Measurements from ENCODE around the gene MMP21. TPM values are rescaled to one million over a fixed set of nuclear protein-coding genes. Genes with fewer than 3 reads are reported as not detected.

Gene MMP21
- total and polyA plus RNA-seq, 2 of the 13 experiments (the other 11 are each of a cell fraction or from before 2014, with no cell fraction given): not detected

- TF ChIP-seq ZNF574 (CRISPR knock-in tag; IDR thresholded peaks at IDR 0.05): peak; percentile 60; the same call in 1 of the 2 replicates
- TF ChIP-seq E2F1 (CRISPR knock-in tag; IDR thresholded peaks at IDR 0.05): 0 out of 2 replicates have a peak, but pooled peaks have one; percentile 12
- no peak for TF ChIP-seq SNRNP70 (IDR thresholded peaks at IDR 0.05; ENCODE audit: low read depth, low read length)
- no peak for TF ChIP-seq HHEX (CRISPR knock-in tag; IDR thresholded peaks at IDR 0.05)
- no peak for TF ChIP-seq ZNF572 (CRISPR knock-in tag; IDR thresholded peaks at IDR 0.05)
- TF ChIP-seq ZNF841 (CRISPR knock-in tag; IDR thresholded peaks at IDR 0.05; ENCODE audit: borderline replicate concordance): no peak
- no peak for TF ChIP-seq SYNCRIP (IDR thresholded peaks at IDR 0.05; ENCODE audit: insufficient read depth, low read depth, low read length)
- TF ChIP-seq SKIL (CRISPR knock-in tag; IDR thresholded peaks at IDR 0.05; ENCODE audit: borderline replicate concordance): no peak
- TF ChIP-seq NFRKB (IDR thresholded peaks at IDR 0.05): no peak
- no peak; the same call in none of the 2 replicates for TF ChIP-seq KDM4B (CRISPR knock-in tag; IDR thresholded peaks at IDR 0.05)
- TF ChIP-seq ZNF367 (CRISPR knock-in tag; IDR thresholded peaks at IDR 0.05; ENCODE audit: borderline replicate concordance): no peak
- peak; percentile 98 for TF ChIP-seq BHLHE40 (IDR thresholded peaks at IDR 0.05; ENCODE audit: low read length)
- peak; percentile 78; the same call in 1 of the 2 replicates for TF ChIP-seq FOXK1 (CRISPR knock-in tag; IDR thresholded peaks at IDR 0.05; ENCODE audit: borderline replicate concordance, low read depth)
- no peak for TF ChIP-seq SMARCE1 (IDR thresholded peaks at IDR 0.05; ENCODE audit: borderline replicate concordance)
- no peak for TF ChIP-seq ZNF432 (CRISPR knock-in tag; IDR thresholded peaks at IDR 0.05; ENCODE audit: borderline replicate concordance)
- peak; percentile 81 for TF ChIP-seq ZNF501 (CRISPR knock-in tag; IDR thresholded peaks at IDR 0.05)
- no peak for TF ChIP-seq CSRNP1 (CRISPR knock-in tag; IDR thresholded peaks at IDR 0.05)
- TF ChIP-seq ZGPAT (CRISPR knock-in tag; IDR thresholded peaks at IDR 0.05): peak; percentile 79
- no peak for TF ChIP-seq SP5 (CRISPR knock-in tag; IDR thresholded peaks at IDR 0.05; ENCODE audit: borderline replicate concordance, low read depth)
- TF ChIP-seq MXD1 (CRISPR knock-in tag; IDR thresholded peaks at IDR 0.05): no peak
Observed at GRCh38 chr10:125822878-125823662, 47.4 kb upstream of the MMP21 start, which contains the start of the genes BCCIP and UROS (continued).
